Fibroblast of pulmonary artery (primary cell): ENCODE measurements around the gene PEAR1.
A peak's percentile ranks its signal among the peaks of the same experiment; 100 is the strongest.

ENCODE experiments used
- DNase-seq: peaks from one replicate; pipeline ENCODE4 v3.0.0-alpha.2; 2010; ENCODE audit warnings: low read depth
- H3K4me3 ChIP-seq: replicated peaks from 2 replicates; pipeline ENCODE4 v1.5.1; 2011; ENCODE audit warnings: low read depth, mild to moderate bottlenecking, control low read depth, low read length, moderate library complexity
- CTCF ChIP-seq: IDR thresholded peaks from 2 replicates; pipeline ENCODE4 v1.5.1; 2011; ENCODE audit warnings: mild to moderate bottlenecking, control low read depth, low read length, inconsistent platforms; ENCODE audit errors: missing control alignments

PEAR1 gene

GRCh38 chr1:156959925-156960324, 66.4 kb downstream of the PEAR1 start:
- no peak overlapping the region for H3K4me3 ChIP-seq
- no peak for TF ChIP-seq CTCF
- no peak for DNase-seq

GRCh38 chr1:156961709-156962108, 68.2 kb downstream of the PEAR1 start:
- no peak for DNase-seq
- TF ChIP-seq CTCF = peak; percentile 5
- H3K4me3 ChIP-seq = no peak overlapping the region

GRCh38 chr1:156963621-156964020, 70.1 kb downstream of the PEAR1 start:
- no peak overlapping the region for H3K4me3 ChIP-seq
- no peak for DNase-seq
- TF ChIP-seq CTCF = no peak

GRCh38 chr1:156964441-156964840, 70.9 kb downstream of the PEAR1 start:
- no peak for TF ChIP-seq CTCF
- H3K4me3 ChIP-seq = no peak overlapping the region
- DNase-seq = no peak
